Lower lobe of right lung (tissue), 2 donors: ENCODE measurements around the gene GLI2. TPM values are rescaled to one million over a fixed set of nuclear protein-coding genes. Genes with fewer than 3 reads are reported as not detected.

Source experiments
- ATAC-seq, 2 donors: fragments of 200-7000 bp; cut with Tn5 transposase; one replicate each; pipeline ENCODE4 v1.9.1; 2020 to 2022; ENCODE audit warnings: mild to moderate bottlenecking in 2 of 2, moderate library complexity in 2 of 2
- DNase-seq: peaks from one replicate; pipeline ENCODE4 v3.0.0-alpha.2; 2020
- H3K27ac ChIP-seq: fragments of 200-600 bp; one replicate; pipeline ENCODE4 v1.8.0; 2022
- H3K27me3 ChIP-seq: fragments of 200-600 bp; one replicate; pipeline ENCODE4 v1.8.0; 2022; ENCODE audit warnings: low read depth
- H3K36me3 ChIP-seq: fragments of 200-600 bp; one replicate; pipeline ENCODE4 v1.8.0; 2022; ENCODE audit warnings: mild to moderate bottlenecking
- H3K4me1 ChIP-seq: fragments of 200-600 bp; one replicate; pipeline ENCODE4 v1.8.0; 2022
- H3K4me3 ChIP-seq: fragments of 200-600 bp; one replicate; pipeline ENCODE4 v1.8.0; 2022; ENCODE audit warnings: mild to moderate bottlenecking
- H3K9me3 ChIP-seq: fragments of 200-600 bp; one replicate; pipeline ENCODE4 v1.8.0; 2022
- intact Hi-C: fragments of 100-400 bp; cut with DNase I; formaldehyde crosslinking; loops from one replicate; pipeline ENCODE4 v1.11.0; 2022
- total RNA-seq: library from RNA; stranded (reverse); fragmentation: NEBNext Ultra II Directional; extraction: Animal tissue kit (Norgen Biotek cat#: 25700); gene quantifications from one replicate; pipeline ENCODE4 v1.2.1, GENCODE V29; 2021
- TF ChIP-seq, protein P1 (sequence below): fragments of 200-600 bp; IDR thresholded peaks from one replicate; pipeline ENCODE4 v1.8.0; 2022; ENCODE audit warnings: antibody characterized with exemption, mild to moderate bottlenecking
- donor health status: DM: no; HTN: yes; CAD: no; lungs with severe emphysema.

GLI2 gene
- total RNA-seq, 1 donor from 2014 or later: 3.3 TPM

DNA sequence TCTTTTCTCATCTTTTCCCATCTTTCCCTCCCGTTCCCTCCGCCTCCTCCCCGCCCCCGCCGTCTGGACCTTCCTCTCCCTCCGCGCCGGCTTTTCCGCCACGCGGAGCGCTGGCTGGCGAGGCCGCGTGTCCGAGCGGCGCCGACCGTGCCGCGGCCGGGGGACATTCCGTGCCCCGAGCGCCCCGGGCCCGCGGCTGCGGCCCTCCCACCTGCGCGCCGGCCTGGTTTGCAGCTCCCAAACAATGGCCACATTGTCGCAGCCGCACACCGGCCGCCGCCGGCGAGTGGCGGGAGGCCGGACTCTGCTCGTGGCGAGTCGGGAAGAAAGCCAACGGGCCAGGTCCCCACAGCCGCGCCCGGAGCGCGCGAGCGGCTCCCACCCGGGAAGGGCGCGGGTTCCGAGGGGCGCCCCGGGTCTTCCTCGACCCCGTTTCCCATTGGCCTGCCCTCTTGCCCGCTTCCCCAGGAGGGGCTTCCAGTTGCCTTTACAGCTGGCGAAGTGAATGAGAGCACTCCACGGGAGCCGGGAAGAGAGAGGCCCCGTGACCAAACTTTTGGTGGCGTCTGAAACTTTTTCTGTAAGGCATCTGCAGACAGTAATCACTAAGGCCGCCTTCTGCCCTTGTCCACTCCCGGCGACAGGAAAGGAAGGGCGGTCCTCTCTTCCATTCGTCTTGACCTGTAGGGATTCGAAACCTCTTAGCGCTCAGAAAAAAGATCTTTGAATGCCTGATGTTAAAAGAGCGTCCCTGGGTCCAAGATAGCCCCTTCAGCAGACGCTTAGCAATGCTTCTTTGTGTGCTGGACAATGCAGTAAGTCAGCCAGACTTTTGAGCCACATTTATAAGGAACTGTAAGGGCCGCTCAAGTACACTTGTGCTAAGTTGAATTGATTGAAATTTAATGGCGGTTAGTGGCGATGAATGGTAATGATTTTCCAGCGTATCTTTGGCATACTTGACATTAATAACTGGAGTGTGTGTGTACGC lies 6.2 kb downstream of the GLI2 start:
- H3K4me3 ChIP-seq: peak overlapping the region; percentile 37
- ATAC-seq: no peak
- peaks cover 65% of the 10 kb centered on the region for H3K27me3 ChIP-seq
- no peak for DNase-seq
- TF ChIP-seq, protein P1, sequence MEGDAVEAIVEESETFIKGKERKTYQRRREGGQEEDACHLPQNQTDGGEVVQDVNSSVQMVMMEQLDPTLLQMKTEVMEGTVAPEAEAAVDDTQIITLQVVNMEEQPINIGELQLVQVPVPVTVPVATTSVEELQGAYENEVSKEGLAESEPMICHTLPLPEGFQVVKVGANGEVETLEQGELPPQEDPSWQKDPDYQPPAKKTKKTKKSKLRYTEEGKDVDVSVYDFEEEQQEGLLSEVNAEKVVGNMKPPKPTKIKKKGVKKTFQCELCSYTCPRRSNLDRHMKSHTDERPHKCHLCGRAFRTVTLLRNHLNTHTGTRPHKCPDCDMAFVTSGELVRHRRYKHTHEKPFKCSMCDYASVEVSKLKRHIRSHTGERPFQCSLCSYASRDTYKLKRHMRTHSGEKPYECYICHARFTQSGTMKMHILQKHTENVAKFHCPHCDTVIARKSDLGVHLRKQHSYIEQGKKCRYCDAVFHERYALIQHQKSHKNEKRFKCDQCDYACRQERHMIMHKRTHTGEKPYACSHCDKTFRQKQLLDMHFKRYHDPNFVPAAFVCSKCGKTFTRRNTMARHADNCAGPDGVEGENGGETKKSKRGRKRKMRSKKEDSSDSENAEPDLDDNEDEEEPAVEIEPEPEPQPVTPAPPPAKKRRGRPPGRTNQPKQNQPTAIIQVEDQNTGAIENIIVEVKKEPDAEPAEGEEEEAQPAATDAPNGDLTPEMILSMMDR: no peak
- peaks cover 19% of the 10 kb centered on the region for H3K4me1 ChIP-seq
- H3K27ac ChIP-seq: no peak overlapping the region
- intact Hi-C loops: no loop called here
- H3K36me3 ChIP-seq: no peaks in the 10 kb centered on the region
- H3K9me3 ChIP-seq: no peaks in the 10 kb centered on the region

DNA sequence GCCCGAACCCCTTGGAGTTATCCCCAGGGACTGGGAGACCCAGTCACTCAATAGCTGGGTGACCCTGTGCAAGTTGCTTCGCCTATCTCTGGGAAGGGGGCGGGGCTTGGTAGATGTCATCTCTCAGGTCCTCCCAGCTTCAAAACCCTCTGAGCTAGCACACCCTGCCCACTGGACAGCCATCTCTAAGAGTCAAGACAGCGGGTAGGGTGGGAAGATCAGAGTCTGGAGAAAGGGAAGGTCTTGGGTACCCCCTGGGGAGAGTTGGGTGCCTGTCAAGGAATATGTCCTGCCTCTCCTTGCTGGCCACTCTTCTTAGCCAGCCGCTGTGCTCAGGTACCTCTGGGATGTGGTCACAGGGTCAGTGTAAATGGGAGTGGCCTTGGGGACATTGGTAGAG lies 8.0 kb downstream of the GLI2 start:
- intact Hi-C loops: no loop called here
- Histone ChIP-seq H3K4me3 (no peak overlapping the region), H3K9me3 (no peaks in the 10 kb centered on the region), H3K27ac (no peak overlapping the region), H3K4me1 (peaks cover 5% of the 10 kb centered on the region), H3K36me3 (no peaks in the 10 kb centered on the region), H3K27me3 (peaks cover 47% of the 10 kb centered on the region)
- DNase-seq: no peak
- ATAC-seq: no peak
- TF ChIP-seq, protein P1: no peak

DNA sequence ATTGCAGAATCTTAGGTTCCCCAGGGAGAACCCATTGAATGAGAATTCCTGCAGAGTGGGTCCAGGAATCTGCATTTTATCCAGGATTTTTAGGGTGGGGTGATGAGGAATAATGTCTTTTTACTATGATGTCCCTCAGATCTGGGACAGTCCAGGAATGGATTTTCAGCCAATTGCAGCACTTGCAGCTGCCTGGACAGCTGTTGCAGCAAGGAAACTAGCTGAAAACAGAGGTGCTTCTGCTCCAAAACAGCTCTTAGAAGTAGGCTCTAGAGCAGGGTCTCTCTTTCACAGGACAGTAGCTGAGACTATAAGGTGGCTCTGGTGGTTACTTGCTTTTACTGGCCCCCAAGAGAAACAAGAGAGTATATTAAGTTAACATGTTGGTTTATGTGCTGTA lies 9.1 kb downstream of the GLI2 start:
- H3K4me3 ChIP-seq: no peak overlapping the region
- intact Hi-C loops: no loop called here
- no peaks in the 10 kb centered on the region for H3K36me3 ChIP-seq
- TF ChIP-seq, protein P1: no peak
- H3K27ac ChIP-seq: no peak overlapping the region
- peaks cover 35% of the 10 kb centered on the region for H3K27me3 ChIP-seq
- ATAC-seq: no peak
- no peak for DNase-seq
- peaks cover 5% of the 10 kb centered on the region for H3K4me1 ChIP-seq
- H3K9me3 ChIP-seq: no peaks in the 10 kb centered on the region

DNA sequence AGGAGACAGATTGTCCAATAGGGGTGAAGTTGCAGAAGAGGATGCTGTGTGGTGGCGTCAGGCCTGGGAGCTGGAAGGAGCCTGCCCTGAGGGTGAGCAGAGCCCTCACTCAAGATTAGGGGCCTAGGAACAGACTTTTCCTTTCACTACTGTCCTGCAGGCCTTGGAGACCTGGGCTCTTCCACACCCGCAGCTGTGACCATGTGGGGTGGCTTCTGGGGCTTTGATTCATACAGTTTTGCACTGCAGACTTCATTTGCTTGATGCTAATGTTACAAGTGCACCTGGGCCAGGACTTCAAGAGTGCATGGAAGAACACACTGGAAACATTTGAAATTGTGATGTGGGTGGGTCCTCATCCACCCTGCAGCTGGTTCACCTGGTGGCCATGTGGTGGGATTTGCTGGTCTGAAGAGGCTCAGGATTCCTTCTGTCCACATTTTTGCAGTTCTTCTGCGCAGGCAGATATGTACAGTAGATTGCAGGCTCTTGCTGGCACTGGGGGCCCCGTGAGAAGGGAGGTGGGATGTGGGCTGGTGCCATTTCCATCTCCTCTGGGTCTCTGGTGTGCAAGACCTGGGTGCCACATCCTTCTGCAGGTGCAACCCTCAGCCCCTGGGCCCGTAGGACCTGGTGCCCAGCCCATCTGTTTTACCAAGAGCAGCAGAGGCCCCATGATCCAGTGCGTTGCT lies 9.9 kb downstream of the GLI2 start:
- Histone ChIP-seq H3K4me3 (no peak overlapping the region), H3K36me3 (no peaks in the 10 kb centered on the region), H3K27ac (no peak overlapping the region), H3K4me1 (peaks cover 5% of the 10 kb centered on the region), H3K27me3 (peaks cover 29% of the 10 kb centered on the region), H3K9me3 (no peaks in the 10 kb centered on the region)
- no peak for DNase-seq
- intact Hi-C loops: no loop called here
- TF ChIP-seq, protein P1: no peak
- no peak for ATAC-seq

DNA sequence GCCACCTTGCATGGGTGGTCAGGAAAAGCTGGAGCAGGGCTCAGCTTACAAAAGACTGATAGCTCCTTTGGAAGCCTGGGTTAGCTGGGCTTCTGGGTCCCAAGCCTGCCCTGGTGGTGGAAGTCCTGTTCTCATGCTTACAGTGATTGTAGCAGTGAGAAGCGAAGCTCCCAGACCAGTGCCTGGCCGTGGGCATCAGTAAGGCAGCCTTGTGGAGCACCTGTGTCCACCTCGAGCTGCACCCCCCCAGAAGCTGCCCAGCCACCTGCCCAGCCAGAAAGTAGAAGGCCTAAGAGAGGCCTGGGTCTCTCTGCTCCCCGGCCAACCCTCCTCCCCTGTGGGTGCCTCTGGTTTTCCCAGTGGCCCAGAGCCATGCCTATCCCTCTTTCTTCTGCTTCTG lies 10.5 kb downstream of the GLI2 start:
- no peak for DNase-seq
- H3K27ac ChIP-seq: no peak overlapping the region
- intact Hi-C loops: no loop called here
- ATAC-seq: no peak
- peaks cover 5% of the 10 kb centered on the region for H3K4me1 ChIP-seq
- no peak overlapping the region for H3K4me3 ChIP-seq
- peaks cover 23% of the 10 kb centered on the region for H3K27me3 ChIP-seq
- no peaks in the 10 kb centered on the region for H3K9me3 ChIP-seq
- H3K36me3 ChIP-seq: no peaks in the 10 kb centered on the region
- TF ChIP-seq, protein P1: no peak
